ENCODE data around the gene DOCK4.

The DOCK4 gene

DNA sequence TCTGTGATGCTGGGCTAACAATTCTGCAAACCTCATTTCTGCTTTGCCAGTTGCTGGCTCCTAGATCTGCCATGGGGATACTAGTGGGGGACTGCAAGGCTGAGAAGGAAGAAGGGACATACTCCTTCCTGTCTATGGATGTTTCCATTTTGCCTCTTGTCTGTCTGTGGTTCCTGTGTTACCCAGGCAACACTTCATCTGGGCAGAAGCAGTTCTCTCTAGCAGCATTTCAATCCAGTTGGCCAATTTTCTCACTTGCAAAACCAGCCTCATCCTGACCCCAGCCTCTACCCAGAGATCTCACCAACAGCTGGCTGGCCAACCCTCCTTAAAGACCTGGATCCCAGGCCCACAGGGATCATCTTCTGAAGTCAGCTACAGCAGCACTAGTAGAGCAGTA, 131.7 kb downstream of the DOCK4 start:
- H3K27ac ChIP-seq, result no peak overlapping the region
- H3K36me3 ChIP-seq, result no peaks in the 10 kb centered on the region
- no peaks in the 10 kb centered on the region for H3K9me3 ChIP-seq (ENCODE audit: severe bottlenecking)
- DNase-seq, result no peak
- H3K4me3 ChIP-seq (ENCODE audit: low read depth, low read length), result no peak overlapping the region
- TF ChIP-seq, protein P1, sequence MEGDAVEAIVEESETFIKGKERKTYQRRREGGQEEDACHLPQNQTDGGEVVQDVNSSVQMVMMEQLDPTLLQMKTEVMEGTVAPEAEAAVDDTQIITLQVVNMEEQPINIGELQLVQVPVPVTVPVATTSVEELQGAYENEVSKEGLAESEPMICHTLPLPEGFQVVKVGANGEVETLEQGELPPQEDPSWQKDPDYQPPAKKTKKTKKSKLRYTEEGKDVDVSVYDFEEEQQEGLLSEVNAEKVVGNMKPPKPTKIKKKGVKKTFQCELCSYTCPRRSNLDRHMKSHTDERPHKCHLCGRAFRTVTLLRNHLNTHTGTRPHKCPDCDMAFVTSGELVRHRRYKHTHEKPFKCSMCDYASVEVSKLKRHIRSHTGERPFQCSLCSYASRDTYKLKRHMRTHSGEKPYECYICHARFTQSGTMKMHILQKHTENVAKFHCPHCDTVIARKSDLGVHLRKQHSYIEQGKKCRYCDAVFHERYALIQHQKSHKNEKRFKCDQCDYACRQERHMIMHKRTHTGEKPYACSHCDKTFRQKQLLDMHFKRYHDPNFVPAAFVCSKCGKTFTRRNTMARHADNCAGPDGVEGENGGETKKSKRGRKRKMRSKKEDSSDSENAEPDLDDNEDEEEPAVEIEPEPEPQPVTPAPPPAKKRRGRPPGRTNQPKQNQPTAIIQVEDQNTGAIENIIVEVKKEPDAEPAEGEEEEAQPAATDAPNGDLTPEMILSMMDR (IDR thresholded peaks at IDR 0.05; ENCODE audit: low read depth, low read length), result no peak
- no peaks in the 10 kb centered on the region for H3K27me3 ChIP-seq (ENCODE audit: insufficient read depth, low read depth, severe bottlenecking)

- Histone ChIP-seq H3K27ac (no peak overlapping the region), H3K27me3 (ENCODE audit: insufficient read depth, low read depth, severe bottlenecking) (no peaks in the 10 kb centered on the region), H3K36me3 (no peaks in the 10 kb centered on the region), H3K9me3 (ENCODE audit: severe bottlenecking) (no peaks in the 10 kb centered on the region), H3K4me3 (ENCODE audit: low read depth, low read length) (no peak overlapping the region)
- TF ChIP-seq, protein P1 (IDR thresholded peaks at IDR 0.05; ENCODE audit: low read depth, low read length), result no peak
- no peak for DNase-seq
Measured at GRCh38 chr7:112073530-112073929, 132.7 kb downstream of the DOCK4 start.

GRCh38 chr7:112072541-112073245, 133.5 kb downstream of the DOCK4 start:
- H3K27me3 ChIP-seq (ENCODE audit: insufficient read depth, low read depth, severe bottlenecking), result no peaks in the 10 kb centered on the region
- H3K27ac ChIP-seq, result no peak overlapping the region
- no peaks in the 10 kb centered on the region for H3K36me3 ChIP-seq
- H3K9me3 ChIP-seq (ENCODE audit: severe bottlenecking), result no peaks in the 10 kb centered on the region
- TF ChIP-seq, protein P1 (IDR thresholded peaks at IDR 0.05; ENCODE audit: low read depth, low read length), result no peak
- no peak for DNase-seq
- H3K4me3 ChIP-seq (ENCODE audit: low read depth, low read length), result no peak overlapping the region

DNA sequence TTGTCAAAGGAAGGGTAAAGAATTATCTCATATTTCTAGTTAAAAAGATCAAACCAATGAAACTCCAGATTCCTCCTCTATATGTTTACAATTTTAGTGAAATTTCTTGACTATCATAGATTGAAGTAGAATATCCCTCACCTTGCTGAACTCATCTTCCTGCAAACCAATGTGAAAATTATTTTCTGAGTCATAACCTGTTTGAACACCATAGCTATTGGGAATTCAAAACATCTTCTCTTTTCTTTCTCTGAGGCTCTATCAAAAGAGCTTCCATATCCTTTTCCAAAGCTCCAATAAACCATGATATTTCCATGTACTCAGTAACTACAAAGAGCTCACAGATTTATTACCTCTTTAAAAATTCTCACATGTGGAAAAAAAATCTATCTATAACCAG, 134.3 kb downstream of the DOCK4 start:
- TF ChIP-seq, protein P1 (IDR thresholded peaks at IDR 0.05; ENCODE audit: low read depth, low read length), result no peak

DNA sequence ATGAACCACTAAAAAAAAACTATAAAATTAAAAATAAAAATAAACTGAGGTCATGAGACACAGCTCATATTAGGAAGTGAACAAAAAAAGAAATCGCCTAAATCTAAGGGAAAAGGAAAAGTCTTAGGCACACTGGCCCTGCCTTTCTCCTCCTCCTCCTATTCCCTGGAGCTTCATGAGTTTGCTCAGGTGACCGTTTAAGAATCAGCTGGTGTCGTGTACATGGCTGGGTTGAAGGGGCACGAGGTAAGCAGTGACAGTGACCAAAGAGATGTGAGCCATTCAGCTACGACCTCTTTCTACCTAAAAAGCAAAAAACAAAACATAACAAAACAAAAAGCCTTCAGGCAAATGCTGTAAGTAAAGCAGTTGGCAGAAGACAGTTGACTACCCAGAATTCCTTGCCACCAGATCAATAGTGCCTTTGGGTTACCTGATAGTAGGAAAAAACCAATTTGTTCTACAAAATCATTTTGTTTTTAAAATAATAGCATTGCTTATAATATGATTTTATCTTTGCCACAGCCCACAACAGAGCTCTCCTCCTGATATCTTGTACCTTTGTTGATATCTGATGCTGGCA, 135.4 kb downstream of the DOCK4 start:
- no peak overlapping the region for H3K27ac ChIP-seq
- H3K9me3 ChIP-seq (ENCODE audit: severe bottlenecking), result no peaks in the 10 kb centered on the region
- no peak for DNase-seq
- no peaks in the 10 kb centered on the region for H3K36me3 ChIP-seq
- H3K27me3 ChIP-seq (ENCODE audit: insufficient read depth, low read depth, severe bottlenecking), result no peaks in the 10 kb centered on the region
- TF ChIP-seq, protein P1 (IDR thresholded peaks at IDR 0.05; ENCODE audit: low read depth, low read length), result no peak
- no peak overlapping the region for H3K4me3 ChIP-seq (ENCODE audit: low read depth, low read length)

More for the DNA sequence above, 134.3 kb downstream of the DOCK4 start:
- no peak overlapping the region for H3K4me3 ChIP-seq (ENCODE audit: low read depth, low read length)
- DNase-seq, result no peak
- H3K27ac ChIP-seq, result no peak overlapping the region
- no peaks in the 10 kb centered on the region for H3K9me3 ChIP-seq (ENCODE audit: severe bottlenecking)
- H3K27me3 ChIP-seq (ENCODE audit: insufficient read depth, low read depth, severe bottlenecking), result no peaks in the 10 kb centered on the region
- H3K36me3 ChIP-seq, result no peaks in the 10 kb centered on the region

All from WERI-Rb-1 (cell line).